Coronary artery (tissue), 2 donors: ENCODE results near the gene RALGPS2.
A peak's percentile ranks its signal among the peaks of the same experiment; 100 is the strongest.

Experiments
- DNase-seq: peaks from one replicate; pipeline ENCODE4 v3.0.0-alpha.2; 2017; ENCODE audit warnings: low spot score
- H3K27ac ChIP-seq, 2 donors: fragments of 200-600 bp; sonication (generic); one replicate each; pipeline ENCODE4 v1.5.1; 2016 to 2019
- H3K4me3 ChIP-seq: fragments of 200-600 bp; sonication (generic); 2 replicates; pipeline ENCODE4 v1.5.1; 2016; ENCODE audit warnings: mild to moderate bottlenecking, moderate library complexity
- CTCF ChIP-seq: fragments of 200-600 bp; sonication (generic); IDR thresholded peaks from one replicate; pipeline ENCODE4 v1.5.1; 2019; ENCODE audit warnings: antibody characterized with exemption

RALGPS2 gene

GRCh38 chr1:178723546-178723945 is 1.5 kb upstream of the RALGPS2 start:
- Histone ChIP-seq H3K27ac (no peak overlapping the region), H3K4me3 (no peak overlapping the region)
- no peak for DNase-seq
- no peak for TF ChIP-seq CTCF

GRCh38 chr1:178724376-178724727 is 692 bp upstream of the RALGPS2 start:
- H3K27ac ChIP-seq = no peak overlapping the region
- no peak for DNase-seq

DNA sequence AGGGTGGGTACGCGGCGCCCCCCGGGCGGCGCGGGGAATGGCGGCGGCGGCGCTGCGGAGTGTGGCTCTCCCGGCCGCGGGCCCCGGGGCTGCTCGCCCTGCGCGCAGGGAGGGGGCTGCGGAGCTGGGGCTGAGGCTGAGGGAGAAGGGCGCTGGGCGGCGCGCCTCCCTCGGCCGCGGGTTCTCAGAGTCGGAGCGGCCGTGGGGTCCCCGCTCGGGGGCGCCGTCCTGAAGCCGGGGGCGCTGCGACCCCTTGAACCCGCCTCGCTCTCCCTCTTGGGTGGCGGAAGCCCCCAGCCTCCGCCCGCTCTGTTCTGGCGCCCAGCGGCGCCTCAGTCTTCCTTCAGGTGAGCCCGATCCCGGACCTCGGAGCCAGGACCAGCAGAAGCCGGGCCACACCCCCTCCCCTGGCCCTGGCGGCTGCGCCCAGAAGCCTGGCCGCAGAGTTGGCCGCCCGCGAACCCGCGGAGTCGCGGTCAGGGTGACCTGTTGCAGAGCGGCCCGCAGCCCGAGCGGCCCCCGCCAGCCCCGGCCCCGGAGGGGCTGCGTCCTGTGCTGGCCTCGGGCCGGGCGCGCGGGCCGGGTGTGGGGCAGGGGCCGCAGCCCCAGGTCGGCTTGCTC is 532 bp downstream of the RALGPS2 start:
- H3K27ac ChIP-seq = peak overlapping the region in 1 of 2 donors; percentile 76
- peak overlapping the region; percentile 96 for H3K4me3 ChIP-seq
- no peak for TF ChIP-seq CTCF
- no peak for DNase-seq

More at GRCh38 chr1:178724376-178724727, 692 bp upstream of the RALGPS2 start:
- peak overlapping the region; percentile 96 for H3K4me3 ChIP-seq
- no peak for TF ChIP-seq CTCF

GRCh38 chr1:178726087-178726517 is 1.1 kb downstream of the RALGPS2 start:
- TF ChIP-seq CTCF = no peak
- H3K27ac ChIP-seq = peak overlapping the region in 1 of 2 donors; percentile 76
- no peak for DNase-seq
- H3K4me3 ChIP-seq = peak overlapping the region; percentile 96

DNA sequence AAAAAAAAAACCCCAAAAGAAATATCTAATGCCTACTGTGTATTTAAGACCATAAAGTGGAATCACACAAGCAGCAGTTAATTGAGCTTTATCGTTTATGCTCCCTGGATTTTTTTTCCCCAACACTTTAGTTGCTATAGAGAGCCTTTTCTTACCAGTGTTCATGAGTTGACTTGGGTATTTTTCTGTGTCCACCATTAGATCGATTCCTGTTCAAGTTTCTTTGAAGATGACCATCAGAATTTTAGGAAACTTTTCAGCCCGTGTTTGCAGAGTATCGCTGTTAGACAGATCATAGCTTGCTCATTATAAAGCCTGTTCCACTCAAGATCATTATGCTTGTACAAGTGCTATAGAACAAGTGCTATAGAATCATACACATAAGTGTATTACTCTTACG is 1.5 kb downstream of the RALGPS2 start:
- no peak for DNase-seq
- TF ChIP-seq CTCF = no peak
- Histone ChIP-seq H3K27ac (no peak overlapping the region), H3K4me3 (peak overlapping the region; percentile 96)

GRCh38 chr1:178727014-178727895 is 2.2 kb downstream of the RALGPS2 start:
- no peak for DNase-seq
- no peak overlapping the region for H3K4me3 ChIP-seq
- no peak for TF ChIP-seq CTCF
- H3K27ac ChIP-seq = no peak overlapping the region

GRCh38 chr1:178733972-178734371 is 8.9 kb downstream of the RALGPS2 start:
- DNase-seq = no peak
- TF ChIP-seq CTCF = no peak
- Histone ChIP-seq H3K4me3 (no peak overlapping the region), H3K27ac (no peak overlapping the region)
